ENCODE results near the gene MYO1C.
A peak's percentile ranks its signal among the peaks of the same experiment; 100 is the strongest.

Gene MYO1C

DNA sequence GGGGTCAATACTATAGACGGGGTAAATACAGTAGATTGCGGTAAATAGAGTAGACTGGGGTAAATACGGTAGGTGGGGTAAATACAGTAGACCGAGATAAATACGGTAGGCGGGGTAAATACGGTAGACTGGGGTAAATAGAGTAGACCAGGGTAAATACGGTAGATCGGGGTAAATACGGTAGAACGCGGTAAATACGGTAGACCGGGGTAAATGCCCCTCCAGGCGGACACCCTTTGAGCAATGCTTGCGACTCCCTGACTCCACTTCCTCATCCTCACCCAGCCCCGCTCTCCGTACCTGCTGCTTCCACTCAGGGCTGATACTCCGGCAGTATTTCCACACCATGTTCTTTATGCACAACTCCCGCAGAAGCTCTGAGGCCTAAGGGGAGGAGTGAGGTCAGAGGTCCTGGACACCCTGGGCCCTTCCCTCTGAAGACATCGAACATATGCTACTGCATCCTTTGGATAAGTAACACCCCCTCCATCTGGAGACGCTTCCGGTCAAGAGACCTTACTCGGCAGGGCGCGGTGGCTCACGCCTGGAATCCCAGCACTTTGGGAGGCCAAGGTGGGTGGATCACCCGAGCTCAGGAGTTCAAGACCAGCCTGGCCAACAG is 23.1 kb downstream of the MYO1C start:
- CTCF ChIA-PET: no interaction called here
- TF ChIP-seq CTBP1 (IDR thresholded peaks at IDR 0.05; ENCODE audit: borderline replicate concordance) (peak; percentile 47; the same call in 1 of the 2 replicates), TARDBP (IDR thresholded peaks at IDR 0.05) (peak; percentile 96), LEF1 (IDR thresholded peaks at IDR 0.05; ENCODE audit: borderline replicate concordance) (peak; percentile 40; the same call in 1 of the 2 replicates), FOXK2 (IDR thresholded peaks at IDR 0.05) (no peak)
- POLR2A ChIA-PET: no interaction called here
- peak; percentile 51 for DNase-seq (ENCODE audit: extremely low spot score)

DNA sequence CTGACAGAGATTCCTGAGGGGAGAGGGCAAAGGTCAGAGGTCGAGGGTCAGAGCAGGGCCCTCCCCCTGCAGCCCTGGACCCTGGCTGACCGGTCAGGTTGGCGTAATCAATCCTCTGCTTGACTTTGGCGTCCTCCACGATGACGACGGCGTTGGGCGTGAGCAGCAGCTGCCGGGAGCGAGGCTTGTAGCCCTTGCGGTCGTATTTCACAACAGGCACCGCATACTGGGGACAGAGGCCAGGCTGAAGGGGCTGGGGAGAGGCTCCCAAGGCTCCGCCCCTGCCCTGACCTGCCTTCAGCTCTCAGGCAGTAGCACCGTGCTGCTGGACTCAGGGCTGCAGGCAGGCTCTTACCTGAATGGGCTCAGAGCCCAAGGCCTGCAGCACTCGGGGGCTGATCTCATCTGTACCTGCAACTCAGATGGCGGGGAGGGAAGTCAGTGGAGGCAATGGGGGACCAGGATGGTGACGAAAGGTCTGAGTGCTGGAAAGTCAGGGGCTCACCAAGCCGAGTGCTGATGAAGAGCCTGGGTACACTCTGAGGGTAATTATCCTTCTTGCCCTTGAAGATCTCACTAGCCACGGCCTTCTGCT is 24.5 kb downstream of the MYO1C start:
- CTCF ChIA-PET: no interaction called here
- POLR2A ChIA-PET: no interaction called here

DNA sequence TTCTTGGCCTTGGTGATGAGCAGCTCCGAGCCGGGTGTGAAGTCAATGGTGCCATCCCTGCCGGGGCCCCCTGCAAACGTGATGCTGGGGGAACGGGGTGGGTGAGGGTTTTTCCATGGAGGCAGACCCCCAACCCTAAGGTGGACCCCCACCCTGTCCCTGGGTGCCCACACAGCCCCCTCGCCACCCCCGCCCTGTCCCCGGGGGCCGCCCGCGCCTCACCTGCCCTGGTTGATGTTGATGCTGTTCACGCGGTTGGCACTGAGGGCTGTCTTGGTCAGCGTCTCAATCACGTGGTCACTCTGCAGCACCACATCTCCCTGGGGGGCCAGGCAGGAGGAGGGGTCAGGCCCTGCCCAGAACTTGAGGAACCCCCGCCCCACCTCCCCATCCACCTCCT is 25.2 kb downstream of the MYO1C start:
- no peak for DNase-seq (ENCODE audit: extremely low spot score)
- ChIA-PET CTCF (no interaction called here), POLR2A (no interaction called here)
- TF ChIP-seq NFRKB (IDR thresholded peaks at IDR 0.05) (no peak), FOXK2 (IDR thresholded peaks at IDR 0.05) (no peak), SUZ12 (IDR thresholded peaks at IDR 0.05) (no peak), L3MBTL2 (conservative IDR thresholded peaks at IDR 0.05) (no peak), ARNT (IDR thresholded peaks at IDR 0.05) (no peak), CTBP1 (IDR thresholded peaks at IDR 0.05; ENCODE audit: borderline replicate concordance) (no peak), LEF1 (IDR thresholded peaks at IDR 0.05; ENCODE audit: borderline replicate concordance) (no peak), ZNF384 (IDR thresholded peaks at IDR 0.05) (no peak)
- TF ChIP-seq, protein P1, sequence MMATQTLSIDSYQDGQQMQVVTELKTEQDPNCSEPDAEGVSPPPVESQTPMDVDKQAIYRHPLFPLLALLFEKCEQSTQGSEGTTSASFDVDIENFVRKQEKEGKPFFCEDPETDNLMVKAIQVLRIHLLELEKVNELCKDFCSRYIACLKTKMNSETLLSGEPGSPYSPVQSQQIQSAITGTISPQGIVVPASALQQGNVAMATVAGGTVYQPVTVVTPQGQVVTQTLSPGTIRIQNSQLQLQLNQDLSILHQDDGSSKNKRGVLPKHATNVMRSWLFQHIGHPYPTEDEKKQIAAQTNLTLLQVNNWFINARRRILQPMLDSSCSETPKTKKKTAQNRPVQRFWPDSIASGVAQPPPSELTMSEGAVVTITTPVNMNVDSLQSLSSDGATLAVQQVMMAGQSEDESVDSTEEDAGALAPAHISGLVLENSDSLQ (IDR thresholded peaks at IDR 0.05): no peak

More for the DNA sequence above, 24.5 kb downstream of the MYO1C start:
- TF ChIP-seq L3MBTL2 (conservative IDR thresholded peaks at IDR 0.05): no peak
- TF ChIP-seq FOXK2 (IDR thresholded peaks at IDR 0.05): no peak
- TF ChIP-seq FOXM1 (IDR thresholded peaks at IDR 0.05; ENCODE audit: borderline replicate concordance): no peak
- TF ChIP-seq LEF1 (IDR thresholded peaks at IDR 0.05; ENCODE audit: borderline replicate concordance): no peak
- TF ChIP-seq ARNT (IDR thresholded peaks at IDR 0.05): no peak
- TF ChIP-seq BHLHE40 (IDR thresholded peaks at IDR 0.05; ENCODE audit: borderline replicate concordance): no peak
- TF ChIP-seq SUZ12 (IDR thresholded peaks at IDR 0.05): no peak
- TF ChIP-seq, protein P1 (IDR thresholded peaks at IDR 0.05): no peak
- no peak for TF ChIP-seq TARDBP (IDR thresholded peaks at IDR 0.05)
- no peak for TF ChIP-seq HDGF (IDR thresholded peaks at IDR 0.05; ENCODE audit: borderline replicate concordance)
- no peak for TF ChIP-seq SP1 (IDR thresholded peaks at IDR 0.05)
- no peak for TF ChIP-seq FOXA1 (IDR thresholded peaks at IDR 0.05)
- TF ChIP-seq ZNF384 (IDR thresholded peaks at IDR 0.05): no peak
- TF ChIP-seq CTBP1 (IDR thresholded peaks at IDR 0.05; ENCODE audit: borderline replicate concordance): no peak
- no peak for DNase-seq (ENCODE audit: extremely low spot score)

DNA sequence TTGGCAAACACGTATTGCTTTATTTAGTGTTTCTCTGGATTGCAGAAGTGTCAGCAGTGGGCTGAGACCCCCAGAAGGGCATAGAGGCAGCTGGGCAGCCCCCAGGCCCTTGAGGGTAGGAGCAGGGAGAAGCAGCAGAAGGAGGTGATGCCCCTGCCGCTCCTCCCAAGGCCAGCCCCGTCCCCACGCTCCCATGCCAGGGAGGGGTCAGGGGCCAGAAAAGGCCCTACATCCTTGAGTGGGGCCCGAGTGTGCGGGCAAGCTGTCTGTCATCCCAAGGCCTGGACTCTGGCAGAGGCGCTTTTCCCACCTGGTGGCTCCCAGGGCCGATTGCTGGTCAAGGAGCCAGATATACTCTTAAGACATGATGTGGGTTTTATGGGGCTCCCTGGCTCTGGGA is 28.3 kb downstream of the MYO1C start:
- CTCF ChIA-PET: no interaction called here
- no peak for DNase-seq (ENCODE audit: extremely low spot score)
- POLR2A ChIA-PET: interaction anchor here (1.4 kb wide), 1 partner anchor 51 kb away, joined by 4 read pairs; no protein-coding TSS in a partner anchor
- TF ChIP-seq NFRKB (IDR thresholded peaks at IDR 0.05) (no peak), SUZ12 (IDR thresholded peaks at IDR 0.05) (no peak), SP1 (IDR thresholded peaks at IDR 0.05) (no peak), HDGF (IDR thresholded peaks at IDR 0.05; ENCODE audit: borderline replicate concordance) (no peak), ZNF384 (IDR thresholded peaks at IDR 0.05) (no peak), L3MBTL2 (conservative IDR thresholded peaks at IDR 0.05) (no peak), TARDBP (IDR thresholded peaks at IDR 0.05) (no peak), FOXK2 (IDR thresholded peaks at IDR 0.05) (no peak), FOXA1 (IDR thresholded peaks at IDR 0.05) (no peak), FOXM1 (IDR thresholded peaks at IDR 0.05; ENCODE audit: borderline replicate concordance) (no peak), ARNT (IDR thresholded peaks at IDR 0.05) (no peak), BHLHE40 (IDR thresholded peaks at IDR 0.05; ENCODE audit: borderline replicate concordance) (no peak), CTBP1 (IDR thresholded peaks at IDR 0.05; ENCODE audit: borderline replicate concordance) (no peak), ELF4 (IDR thresholded peaks at IDR 0.05) (no peak), LEF1 (IDR thresholded peaks at IDR 0.05; ENCODE audit: borderline replicate concordance) (no peak)
- TF ChIP-seq, protein P1 (IDR thresholded peaks at IDR 0.05): no peak

DNA sequence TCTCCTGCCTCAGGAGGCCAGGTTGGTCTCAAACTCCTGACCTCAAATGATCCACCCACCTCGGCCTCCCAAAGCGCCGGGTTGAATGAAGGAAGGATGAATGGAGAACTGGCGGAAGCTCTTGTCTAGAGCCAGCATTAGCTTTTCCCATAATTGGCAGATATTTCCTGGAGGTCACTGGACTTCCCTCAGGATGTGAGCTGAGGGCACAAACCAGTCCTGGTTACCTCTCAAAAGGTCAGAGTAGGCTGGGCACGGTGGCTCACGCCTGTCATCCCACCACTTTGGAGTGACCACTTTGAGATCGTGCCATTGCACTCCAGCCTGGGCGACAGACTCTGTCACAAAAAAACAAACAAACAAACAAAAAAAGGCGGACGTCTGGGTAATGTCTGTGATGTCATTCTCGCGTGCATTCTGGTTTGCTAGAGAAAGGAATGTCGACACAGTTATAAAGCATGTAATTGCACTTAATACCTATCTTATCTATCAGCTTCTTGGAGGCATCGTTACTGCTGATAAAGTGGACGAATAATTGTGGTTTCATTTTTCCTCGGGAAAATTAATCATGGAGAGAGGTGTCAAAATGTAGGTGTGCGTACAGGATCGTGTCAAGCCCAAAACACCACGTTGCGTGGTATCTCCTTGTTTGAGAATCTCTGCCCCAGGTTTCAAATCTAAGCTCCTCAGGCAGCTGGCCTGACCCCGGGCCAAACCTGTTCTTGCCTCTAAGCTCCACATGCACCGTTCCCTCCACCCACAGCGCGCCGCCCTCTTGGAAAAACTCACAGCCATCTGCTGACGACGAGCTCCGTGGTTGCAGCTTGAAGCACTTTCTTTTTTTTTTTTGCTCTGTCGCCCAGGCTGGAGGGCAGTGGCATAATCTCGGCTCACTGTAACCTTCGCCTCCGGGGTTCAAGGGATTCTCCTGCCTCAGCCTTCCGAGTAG is 30.0 kb downstream of the MYO1C start:
- ChIA-PET CTCF (no interaction called here), POLR2A (interaction anchor here (1.0 to 1.4 kb wide), 3 partner anchors 13 to 54 kb away, joined by 3 read pairs; partner anchors contain the start of gene INPP5K)
- DNase-seq (ENCODE audit: extremely low spot score): no peak
- TF ChIP-seq TARDBP (IDR thresholded peaks at IDR 0.05) (no peak), BHLHE40 (IDR thresholded peaks at IDR 0.05; ENCODE audit: borderline replicate concordance) (no peak), CTBP1 (IDR thresholded peaks at IDR 0.05; ENCODE audit: borderline replicate concordance) (no peak)

All from HEK293T (cell line).